ENCODE measurements around the gene NMS. TPM values are rescaled to one million over a fixed set of nuclear protein-coding genes. Genes with fewer than 3 reads are reported as not detected.

NMS gene
- total and polyA plus RNA-seq, 2 donors (not counting 1 experiment from before 2014, with no cell fraction given) = not detected

GRCh38 chr2:100424277-100424875 is 45.9 kb upstream of the NMS start:
- no peaks in the 10 kb centered on the region for H3K27me3 ChIP-seq (ENCODE audit: control insufficient read depth, insufficient read depth, low read length)
- no peaks in the 10 kb centered on the region for H3K4me1 ChIP-seq (ENCODE audit: control insufficient read depth, extremely low read depth, insufficient read depth, low read length)
- H3K36me3 ChIP-seq (ENCODE audit: control insufficient read depth, insufficient read depth, low read length) = no peaks in the 10 kb centered on the region
- no peak overlapping the region for H3K27ac ChIP-seq (ENCODE audit: insufficient read depth, low read length)
- H4K20me1 ChIP-seq (ENCODE audit: control insufficient read depth, extremely low read depth, insufficient read depth, low read length) = no peaks in the 10 kb centered on the region
- H3K9ac ChIP-seq (ENCODE audit: insufficient read depth, low read length) = no peak overlapping the region
- no peaks in the 10 kb centered on the region for H3K79me2 ChIP-seq (ENCODE audit: control insufficient read depth, insufficient read depth, low read length)
- H3K9me3 ChIP-seq (ENCODE audit: control insufficient read depth, insufficient read depth, low read depth, low read length) = no peaks in the 10 kb centered on the region
- no peak overlapping the region for H2AFZ ChIP-seq (ENCODE audit: low read length)
- no peak for DNase-seq (ENCODE audit: low read depth in 2 of 2)
- TF ChIP-seq CTCF (conservative IDR thresholded peaks at IDR 0.05 in 1 of 2, IDR thresholded peaks at IDR 0.05 in 1 of 2; ENCODE audit: low read depth in 1 of 2, low read length in 2 of 2) = no peak
- TF ChIP-seq EZH2 (IDR thresholded peaks at IDR 0.05; ENCODE audit: low read length, missing control alignments) = no peak
- no peak overlapping the region for H3K4me2 ChIP-seq (ENCODE audit: extremely low read depth, insufficient read depth, low read length)
- H3K4me3 ChIP-seq (replicated peaks in 1 of 4; ENCODE audit: control extremely low read depth in 1 of 4, insufficient read depth in 1 of 4, low read depth in 3 of 4, low read length in 4 of 4) = no peak overlapping the region

- Histone ChIP-seq H3K79me2 (ENCODE audit: control insufficient read depth, insufficient read depth, low read length) (no peaks in the 10 kb centered on the region), H3K27me3 (ENCODE audit: control insufficient read depth, insufficient read depth, low read length) (no peaks in the 10 kb centered on the region), H4K20me1 (ENCODE audit: control insufficient read depth, extremely low read depth, insufficient read depth, low read length) (no peaks in the 10 kb centered on the region), H3K4me3 (replicated peaks in 1 of 4; ENCODE audit: control extremely low read depth in 1 of 4, insufficient read depth in 1 of 4, low read depth in 3 of 4, low read length in 4 of 4) (no peak overlapping the region), H2AFZ (ENCODE audit: low read length) (no peak overlapping the region), H3K4me1 (ENCODE audit: control insufficient read depth, extremely low read depth, insufficient read depth, low read length) (no peaks in the 10 kb centered on the region), H3K4me2 (ENCODE audit: extremely low read depth, insufficient read depth, low read length) (no peak overlapping the region), H3K36me3 (ENCODE audit: control insufficient read depth, insufficient read depth, low read length) (no peaks in the 10 kb centered on the region), H3K9me3 (ENCODE audit: control insufficient read depth, insufficient read depth, low read depth, low read length) (no peaks in the 10 kb centered on the region), H3K27ac (ENCODE audit: insufficient read depth, low read length) (no peak overlapping the region), H3K9ac (ENCODE audit: insufficient read depth, low read length) (no peak overlapping the region)
- DNase-seq (ENCODE audit: low read depth in 2 of 2) = no peak
- TF ChIP-seq EZH2 (IDR thresholded peaks at IDR 0.05; ENCODE audit: low read length, missing control alignments) (no peak), CTCF (conservative IDR thresholded peaks at IDR 0.05 in 1 of 2, IDR thresholded peaks at IDR 0.05 in 1 of 2; ENCODE audit: low read depth in 1 of 2, low read length in 2 of 2) (no peak)
Measured at GRCh38 chr2:100425107-100425506, 45.2 kb upstream of the NMS start.

GRCh38 chr2:100425573-100426383 is 44.5 kb upstream of the NMS start:
- no peak for TF ChIP-seq CTCF (conservative IDR thresholded peaks at IDR 0.05 in 1 of 2, IDR thresholded peaks at IDR 0.05 in 1 of 2; ENCODE audit: low read depth in 1 of 2, low read length in 2 of 2)
- no peak for TF ChIP-seq EZH2 (IDR thresholded peaks at IDR 0.05; ENCODE audit: low read length, missing control alignments)
- H4K20me1 ChIP-seq (ENCODE audit: control insufficient read depth, extremely low read depth, insufficient read depth, low read length) = no peaks in the 10 kb centered on the region
- H3K9me3 ChIP-seq (ENCODE audit: control insufficient read depth, insufficient read depth, low read depth, low read length) = no peaks in the 10 kb centered on the region
- no peaks in the 10 kb centered on the region for H3K4me1 ChIP-seq (ENCODE audit: control insufficient read depth, extremely low read depth, insufficient read depth, low read length)
- H3K4me3 ChIP-seq (replicated peaks in 1 of 4; ENCODE audit: control extremely low read depth in 1 of 4, insufficient read depth in 1 of 4, low read depth in 3 of 4, low read length in 4 of 4) = no peak overlapping the region
- no peak overlapping the region for H3K27ac ChIP-seq (ENCODE audit: insufficient read depth, low read length)
- no peaks in the 10 kb centered on the region for H3K36me3 ChIP-seq (ENCODE audit: control insufficient read depth, insufficient read depth, low read length)
- H2AFZ ChIP-seq (ENCODE audit: low read length) = no peak overlapping the region
- no peaks in the 10 kb centered on the region for H3K79me2 ChIP-seq (ENCODE audit: control insufficient read depth, insufficient read depth, low read length)
- no peak for DNase-seq (ENCODE audit: low read depth in 2 of 2)
- no peak overlapping the region for H3K9ac ChIP-seq (ENCODE audit: insufficient read depth, low read length)
- H3K4me2 ChIP-seq (ENCODE audit: extremely low read depth, insufficient read depth, low read length) = no peak overlapping the region
- no peaks in the 10 kb centered on the region for H3K27me3 ChIP-seq (ENCODE audit: control insufficient read depth, insufficient read depth, low read length)
